GM21737 (cell line): Measurements from ENCODE around the gene CHMP4A.
A peak's percentile ranks its signal among the peaks of the same experiment; 100 is the strongest.

Experiments used
- ATAC-seq: cut with Tn5 transposase; IDR thresholded peaks from one replicate; pipeline ENCODE4 v1.9.1; 2021; ENCODE audit warnings: mild to moderate bottlenecking, moderate library complexity; ENCODE audit not compliant: unreplicated experiment

CHMP4A gene

DNA sequence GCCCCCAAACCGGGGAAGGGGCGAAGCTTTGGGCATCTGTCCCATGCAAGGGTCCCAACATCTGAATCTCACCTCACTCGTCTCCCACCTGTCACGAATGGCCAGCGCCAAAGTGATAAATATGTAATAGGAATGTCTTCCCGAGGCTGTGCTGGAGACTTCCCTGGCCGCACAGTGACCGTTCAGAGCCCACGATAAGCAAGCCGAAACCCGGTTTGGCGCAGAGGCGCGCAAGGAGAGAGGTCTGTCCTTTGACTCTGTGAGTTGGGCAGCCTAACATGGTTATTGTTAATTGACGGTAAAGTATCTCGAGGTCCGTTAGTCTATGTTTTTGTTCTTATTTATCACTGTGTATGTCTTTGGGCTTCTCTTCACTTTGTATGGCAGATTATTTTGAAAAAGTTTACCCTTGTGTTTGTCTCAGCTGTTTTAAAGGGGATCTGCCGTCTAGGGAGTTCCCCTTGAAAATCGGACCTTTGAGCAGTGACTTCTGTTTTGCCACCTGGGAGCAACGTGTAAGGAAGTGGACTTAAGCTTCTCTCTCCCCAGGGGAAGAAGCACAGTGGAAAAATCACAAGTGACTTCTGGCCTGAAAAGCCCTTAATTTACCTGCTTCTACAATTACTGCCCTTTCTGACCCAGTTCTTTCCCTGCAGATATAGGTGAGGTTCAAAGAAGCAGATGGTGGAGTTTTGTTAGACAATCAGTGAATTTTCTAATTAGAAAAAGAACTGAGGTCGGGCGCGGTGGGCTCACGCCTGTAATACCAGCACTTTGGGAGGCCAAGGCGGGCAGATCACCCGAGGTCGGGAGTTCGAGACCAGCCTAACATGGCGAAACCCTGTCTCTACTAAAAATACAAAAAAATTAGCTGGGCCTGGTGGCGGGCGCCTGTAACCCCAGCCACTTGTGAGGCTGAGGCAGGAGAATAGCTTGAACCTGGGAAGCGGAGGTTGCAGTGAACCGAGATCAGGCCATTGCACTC is 16.9 kb downstream of the CHMP4A start:
- ATAC-seq = no peak

DNA sequence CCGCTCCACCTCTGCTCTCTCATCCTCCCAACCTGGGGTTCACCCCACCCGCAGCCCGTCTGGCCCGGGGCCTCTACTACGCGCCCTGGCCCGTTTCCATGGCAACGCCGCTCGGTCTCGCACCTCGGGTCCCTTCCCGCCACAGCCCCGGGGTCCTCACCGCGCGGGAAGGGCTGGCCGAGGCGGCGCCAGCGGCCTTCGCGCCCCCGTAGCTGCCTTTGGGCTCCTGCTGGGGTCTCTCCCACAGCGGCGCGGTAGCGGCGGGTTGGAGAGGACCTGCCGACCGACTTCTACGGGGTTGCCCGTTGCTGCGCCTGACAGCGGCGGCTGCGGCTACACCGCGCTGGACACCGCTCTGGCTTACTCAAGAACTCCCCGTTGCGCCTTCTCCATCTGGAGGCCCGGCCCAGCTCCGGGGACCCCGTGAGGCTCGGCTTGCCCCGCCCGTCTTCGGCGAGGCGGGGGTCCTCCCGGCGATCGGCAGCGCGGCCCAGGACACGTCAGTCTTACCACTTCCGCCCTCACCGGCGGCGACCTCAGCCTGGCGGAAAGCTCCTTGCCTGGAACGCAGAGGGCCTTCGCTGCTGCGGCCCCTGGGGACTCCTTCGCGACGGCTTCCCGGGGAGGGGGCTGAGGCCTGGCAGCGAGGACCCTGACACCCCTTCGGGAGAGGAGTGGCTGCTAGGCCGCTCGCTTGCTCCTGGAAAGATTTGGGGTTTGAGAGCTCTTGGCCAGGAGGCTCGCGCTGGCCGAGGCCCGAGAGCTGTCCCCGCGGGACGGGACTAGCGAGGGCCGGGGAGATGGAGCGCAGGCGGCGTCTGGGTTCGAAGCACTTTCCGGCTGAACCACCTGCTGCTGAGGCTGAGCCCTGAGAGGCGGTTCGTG is 17.9 kb downstream of the CHMP4A start, which contains the start of gene TM9SF1:
Gene TM9SF1 (minus strand): TSS at position 256 of the 885 bp plus-strand sequence. CDS start 422 bp downstream, outside the sequence.
- peak; percentile 80 for ATAC-seq

DNA sequence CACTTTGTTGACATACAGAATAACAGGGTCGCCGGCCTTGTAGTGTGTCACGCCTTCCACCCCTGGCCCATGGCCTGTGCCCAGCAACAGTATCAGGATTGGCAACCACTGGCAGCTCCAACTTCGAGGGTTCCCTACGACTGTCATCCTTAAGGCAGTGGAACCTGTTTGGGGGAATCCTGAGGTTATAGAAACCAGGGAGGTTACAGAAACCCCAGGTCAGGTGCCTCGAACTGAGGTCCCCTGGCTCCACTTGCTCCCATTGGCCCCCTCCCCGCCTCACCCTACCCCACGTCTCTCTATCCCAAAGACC is 18.5 kb downstream of the CHMP4A start:
- ATAC-seq = no peak

DNA sequence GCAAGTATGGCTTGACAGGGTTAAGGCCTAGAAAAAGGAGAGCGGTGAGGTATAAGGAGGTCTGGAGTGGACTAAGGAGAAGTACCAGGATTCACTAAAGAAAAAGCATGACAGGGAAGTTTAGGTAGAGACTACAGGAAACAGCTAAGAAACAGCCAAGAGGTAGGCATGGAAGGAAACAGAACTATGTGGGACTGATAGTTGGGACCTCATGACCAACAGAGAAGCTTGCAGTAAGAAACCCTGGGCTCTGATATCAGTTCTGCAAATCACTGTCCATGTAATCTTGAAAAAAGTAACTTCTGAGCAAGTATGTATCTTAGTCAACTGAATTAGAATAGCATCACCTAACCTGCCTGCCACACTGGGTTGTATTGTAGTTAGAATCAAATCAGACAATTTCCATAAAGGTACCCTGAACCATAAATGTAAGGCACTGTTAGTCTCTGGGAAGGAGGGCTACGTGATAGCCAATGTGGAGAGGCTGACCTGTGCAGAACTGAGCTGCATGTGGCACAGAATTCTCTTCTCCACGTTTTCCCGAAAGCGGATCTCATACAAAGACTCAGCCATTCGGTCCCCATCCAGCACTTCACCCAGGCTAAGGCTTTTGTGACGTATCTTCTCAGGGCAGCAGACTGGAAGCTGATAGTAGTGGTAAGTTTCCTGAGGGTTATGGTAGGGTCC is 19.0 kb downstream of the CHMP4A start:
- ATAC-seq = no peak

DNA sequence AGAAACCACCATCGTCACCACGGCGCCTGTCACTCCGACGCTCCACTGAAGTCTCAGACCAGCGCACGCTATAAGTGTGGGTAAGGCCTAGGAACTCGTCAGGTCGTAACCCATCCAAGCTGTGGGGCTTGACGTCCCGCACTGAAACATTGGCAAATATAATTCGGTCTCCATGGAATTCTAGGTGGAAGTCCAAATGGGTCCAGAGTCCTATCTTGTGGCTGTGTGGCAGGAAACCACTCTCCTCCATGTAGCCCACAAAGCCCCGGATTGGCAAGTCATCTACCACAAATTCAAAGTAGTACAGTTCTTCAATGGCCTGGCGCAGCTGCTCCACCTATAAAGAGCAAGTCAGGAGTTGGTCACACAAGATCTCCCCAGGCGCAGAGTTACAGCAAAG is 20.4 kb downstream of the CHMP4A start:
- no peak for ATAC-seq

DNA sequence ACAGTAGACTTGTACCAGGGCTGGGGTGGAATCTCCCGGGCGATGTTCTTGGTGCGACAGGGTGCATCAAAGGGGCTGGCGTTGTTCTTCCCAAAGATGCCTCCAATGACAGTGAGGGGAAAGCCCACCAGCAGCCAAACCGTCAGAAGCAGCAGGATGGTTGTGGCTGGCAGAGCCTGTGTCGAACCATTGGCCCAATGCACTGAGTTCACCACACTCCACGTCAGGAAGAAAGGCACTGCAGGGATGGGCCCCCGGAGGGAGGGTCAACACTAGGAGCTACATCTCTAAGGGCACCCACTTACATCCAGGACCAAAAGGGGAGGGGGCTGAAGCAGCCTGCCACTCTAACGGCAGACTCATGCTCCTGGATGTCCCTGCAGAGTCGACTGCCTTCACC is 22.9 kb downstream of the CHMP4A start:
- ATAC-seq = no peak

DNA sequence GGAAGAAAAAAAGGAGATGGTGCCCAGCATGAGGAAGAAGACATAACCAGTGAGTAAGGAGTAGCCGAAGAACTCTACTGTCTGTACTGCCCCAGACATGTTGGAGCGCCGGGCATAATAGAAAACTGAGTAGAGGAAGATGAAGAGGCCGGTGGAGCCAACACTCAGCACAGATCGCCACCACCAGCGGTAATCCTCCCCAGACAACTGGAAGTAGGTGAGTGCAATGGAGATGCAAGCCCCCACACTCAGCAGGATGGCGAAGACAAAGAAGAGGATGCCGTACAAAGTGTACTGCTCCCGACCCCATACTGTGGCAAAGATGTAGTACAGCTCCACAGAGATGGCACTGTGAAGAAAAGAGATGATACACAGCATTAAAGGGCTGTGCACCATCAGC is 23.8 kb downstream of the CHMP4A start:
- ATAC-seq = no peak

DNA sequence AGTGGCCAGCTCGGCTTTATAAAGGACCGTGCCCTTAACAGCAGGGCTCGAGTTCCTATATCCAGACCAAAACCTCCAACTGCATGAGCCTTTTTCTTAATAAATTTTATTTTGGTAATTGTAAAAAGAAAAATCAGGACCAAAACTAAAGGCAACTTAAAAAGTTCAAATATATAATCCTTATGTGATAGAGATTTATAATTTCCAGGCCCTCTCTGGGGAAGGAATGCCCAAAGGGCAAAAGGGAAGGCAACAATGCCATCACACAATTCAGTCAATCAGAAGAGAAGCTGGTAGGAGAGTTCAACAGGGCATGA is 24.3 kb downstream of the CHMP4A start:
- no peak for ATAC-seq

DNA sequence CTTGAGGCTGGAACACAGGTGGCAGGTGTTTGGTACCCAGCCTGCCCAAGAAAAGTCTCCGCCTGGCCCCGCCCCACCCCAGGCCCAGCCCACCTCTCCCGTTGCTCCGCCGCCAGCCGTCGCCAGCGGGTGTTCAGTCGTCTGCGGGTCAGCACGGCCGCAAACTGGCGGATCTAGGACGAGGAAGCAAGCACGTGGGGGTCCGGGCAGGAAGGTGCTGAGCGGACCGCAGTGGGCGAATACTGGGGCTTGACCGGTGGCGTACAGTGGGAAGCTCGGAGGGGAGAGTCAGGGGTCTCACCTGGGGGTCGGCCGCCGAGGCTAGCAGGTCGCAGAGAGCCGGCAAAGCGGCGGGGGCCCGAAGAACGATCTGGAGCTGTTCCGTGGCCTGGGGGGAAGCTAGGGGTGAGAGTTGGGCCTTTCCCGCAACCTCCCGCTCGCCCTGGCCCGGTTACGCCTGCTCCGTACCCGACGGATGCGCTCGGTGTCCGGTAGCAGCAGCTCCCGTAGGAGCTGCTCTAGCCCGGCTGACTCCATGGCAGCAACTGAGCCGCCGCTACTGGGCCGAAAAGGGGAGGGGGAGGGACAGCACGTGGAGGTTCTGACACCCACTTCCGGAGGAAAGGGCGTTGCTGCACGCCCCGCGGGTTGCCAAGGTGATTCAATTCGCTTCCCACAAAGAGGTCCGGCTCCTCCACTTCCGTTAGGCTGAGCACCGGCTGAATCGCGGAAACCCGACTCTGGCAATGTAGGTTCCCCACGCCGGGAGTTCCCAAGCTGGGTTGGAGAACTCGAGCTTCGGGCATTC is 24.8 kb downstream of the CHMP4A start, which contains the start of gene IPO4:
Gene IPO4 (minus strand): TSS at position 566 of the 808 bp plus-strand sequence. CDS start 29 bp downstream, at position 537.
- ATAC-seq = peak; percentile 79

DNA sequence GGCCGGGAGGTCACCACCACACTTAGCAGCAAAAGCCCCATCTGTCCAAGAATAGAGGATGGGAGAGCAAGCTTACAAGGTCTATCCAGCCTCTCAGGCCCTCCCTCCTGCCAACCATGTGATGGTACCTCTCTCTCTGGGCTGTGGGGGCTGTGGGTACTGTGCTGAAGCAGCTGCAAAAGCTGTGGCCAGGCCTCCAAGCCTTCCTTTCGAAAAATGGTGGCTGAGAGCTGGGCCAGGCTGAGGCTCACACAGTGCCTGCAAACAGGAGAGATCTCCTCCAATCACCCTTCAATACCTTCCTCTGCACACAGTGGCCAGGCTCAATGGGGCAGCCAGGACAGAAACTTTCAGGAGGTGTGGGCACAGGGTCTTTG is 25.8 kb downstream of the CHMP4A start:
- no peak for ATAC-seq

DNA sequence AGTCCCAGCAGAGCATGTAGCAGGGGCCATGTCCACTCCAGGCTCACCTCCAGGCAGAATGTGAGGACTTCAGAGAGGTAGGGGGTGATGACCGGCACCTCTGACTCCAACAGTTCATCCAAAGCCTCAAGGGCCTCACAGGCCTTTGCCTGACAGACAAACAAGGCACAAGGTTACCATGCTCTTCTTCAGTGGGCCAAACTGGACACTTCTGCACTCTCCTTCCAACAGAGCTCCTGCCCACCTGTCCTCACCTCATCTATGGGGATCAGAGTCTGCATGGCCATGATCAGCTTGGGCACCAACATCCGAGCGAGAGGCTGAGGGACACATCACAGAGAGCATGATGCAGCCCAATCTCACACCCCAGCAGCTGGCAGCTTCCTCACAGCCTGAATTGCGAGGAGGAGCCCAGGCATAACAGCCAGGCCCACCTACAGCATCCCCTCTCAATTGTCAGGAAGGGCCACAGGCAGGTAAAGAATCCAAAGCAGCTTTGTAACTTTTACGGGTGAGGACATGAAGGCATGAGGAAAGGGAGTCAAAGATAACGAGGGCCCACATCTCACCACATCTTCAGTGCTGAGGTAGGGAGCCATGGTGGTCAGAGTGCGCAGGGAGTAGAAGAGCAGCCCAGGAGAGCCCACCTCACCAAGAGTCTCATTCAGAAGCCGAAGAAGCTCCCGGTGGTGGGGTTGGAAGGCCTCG is 26.3 kb downstream of the CHMP4A start:
- no peak for ATAC-seq

DNA sequence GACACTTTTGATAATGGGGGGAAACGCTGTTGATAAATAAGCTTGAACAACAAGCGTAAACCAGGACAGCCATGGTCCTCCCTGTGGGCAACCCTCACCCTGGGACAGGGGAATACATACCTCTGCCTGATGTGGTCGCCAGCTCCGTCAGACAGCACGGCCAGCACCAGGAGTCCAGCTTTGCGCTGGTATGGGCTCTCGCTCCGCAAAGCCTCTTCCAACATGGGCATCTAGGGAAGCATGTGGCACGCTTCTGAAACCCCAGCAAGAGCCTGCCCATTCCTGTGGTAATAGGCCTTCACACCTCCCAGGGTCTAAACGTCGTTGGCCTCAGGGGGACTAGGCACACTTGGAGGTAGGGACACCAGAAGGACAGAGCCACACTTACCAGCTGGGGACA is 27.5 kb downstream of the CHMP4A start:
- no peak for ATAC-seq

DNA sequence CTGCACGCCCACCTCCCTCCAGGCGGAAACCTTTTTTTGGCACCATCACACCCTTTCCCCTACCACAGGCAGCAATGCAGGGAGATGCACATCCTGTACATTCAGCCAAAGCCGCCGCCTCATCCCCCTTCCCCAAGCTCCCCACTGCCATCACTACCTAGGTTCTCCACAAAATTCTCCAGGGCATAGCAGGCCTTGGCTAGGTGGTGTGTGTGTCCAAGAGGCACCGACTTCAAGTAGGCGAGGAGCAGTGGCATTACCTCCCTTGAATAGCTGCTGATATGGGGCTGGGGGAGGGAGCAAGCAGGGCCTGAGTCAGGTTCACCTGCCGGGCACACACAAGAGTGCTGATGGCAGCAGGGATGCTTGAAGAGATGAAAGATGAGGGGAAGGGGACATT is 28.3 kb downstream of the CHMP4A start:
- ATAC-seq = no peak

DNA sequence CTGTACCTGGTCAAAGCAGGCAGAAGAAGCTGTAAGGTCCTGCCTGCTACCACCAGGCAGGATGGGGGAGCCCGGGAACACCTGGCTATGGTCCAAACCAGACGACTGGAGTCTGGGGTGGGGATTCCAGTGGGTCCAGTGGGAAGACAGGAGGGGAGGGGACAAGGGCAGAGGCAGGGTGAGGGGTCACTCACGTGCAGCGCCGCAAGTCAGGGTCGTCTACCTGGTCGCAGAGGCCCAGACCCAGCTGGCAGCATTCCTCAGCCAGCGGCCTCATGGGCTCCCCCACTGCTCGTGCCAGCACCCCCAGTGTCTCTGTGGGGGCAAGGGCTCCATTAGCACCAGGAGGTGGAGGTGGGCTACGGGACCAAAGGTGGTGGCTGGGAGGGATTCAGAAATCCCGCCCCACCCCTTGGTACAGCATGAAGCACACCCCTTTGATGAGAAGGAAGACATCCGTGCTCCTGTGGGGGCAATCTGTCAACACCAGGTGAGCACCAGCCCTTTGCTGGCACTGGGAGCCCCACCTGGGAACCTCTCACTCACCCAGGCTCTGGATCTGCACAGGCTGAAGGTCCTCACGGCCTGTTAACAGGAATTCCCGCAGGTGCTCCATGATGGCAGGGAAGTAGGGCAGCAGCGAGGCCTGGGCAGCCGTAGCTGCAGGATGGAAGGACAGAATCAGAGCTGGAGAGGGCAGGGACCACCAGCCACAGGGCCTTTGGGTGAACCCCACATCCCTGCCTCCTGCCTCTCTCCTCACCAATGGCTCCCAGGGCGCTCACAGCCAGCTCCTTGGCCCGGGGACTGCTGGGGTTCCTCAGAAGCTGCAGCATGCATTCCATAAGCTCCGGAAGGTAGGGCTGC is 29.0 kb downstream of the CHMP4A start:
- ATAC-seq = no peak

DNA sequence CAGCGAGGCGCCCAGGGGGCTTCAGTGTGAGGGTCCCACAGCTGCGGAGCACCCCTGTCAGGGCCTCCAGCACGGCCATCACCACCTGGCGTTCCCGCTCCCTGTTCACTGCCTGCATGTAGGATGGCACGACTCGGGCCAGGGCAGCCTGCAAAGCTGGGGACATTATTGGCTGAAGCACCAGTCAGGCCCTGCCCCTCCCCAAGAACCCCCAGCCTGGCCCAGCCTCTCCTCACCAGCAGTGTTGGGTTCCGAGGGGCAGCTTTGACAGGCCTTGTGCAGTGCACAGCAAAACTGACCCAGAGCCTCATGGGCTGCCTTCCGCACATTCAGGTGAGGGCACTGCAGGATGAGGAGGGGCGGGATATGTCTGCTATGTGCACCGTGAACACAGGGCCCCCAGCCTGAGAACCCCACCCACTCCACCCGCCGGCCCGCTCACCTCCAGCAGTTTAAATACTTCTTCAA is 30.2 kb downstream of the CHMP4A start:
- no peak for ATAC-seq

DNA sequence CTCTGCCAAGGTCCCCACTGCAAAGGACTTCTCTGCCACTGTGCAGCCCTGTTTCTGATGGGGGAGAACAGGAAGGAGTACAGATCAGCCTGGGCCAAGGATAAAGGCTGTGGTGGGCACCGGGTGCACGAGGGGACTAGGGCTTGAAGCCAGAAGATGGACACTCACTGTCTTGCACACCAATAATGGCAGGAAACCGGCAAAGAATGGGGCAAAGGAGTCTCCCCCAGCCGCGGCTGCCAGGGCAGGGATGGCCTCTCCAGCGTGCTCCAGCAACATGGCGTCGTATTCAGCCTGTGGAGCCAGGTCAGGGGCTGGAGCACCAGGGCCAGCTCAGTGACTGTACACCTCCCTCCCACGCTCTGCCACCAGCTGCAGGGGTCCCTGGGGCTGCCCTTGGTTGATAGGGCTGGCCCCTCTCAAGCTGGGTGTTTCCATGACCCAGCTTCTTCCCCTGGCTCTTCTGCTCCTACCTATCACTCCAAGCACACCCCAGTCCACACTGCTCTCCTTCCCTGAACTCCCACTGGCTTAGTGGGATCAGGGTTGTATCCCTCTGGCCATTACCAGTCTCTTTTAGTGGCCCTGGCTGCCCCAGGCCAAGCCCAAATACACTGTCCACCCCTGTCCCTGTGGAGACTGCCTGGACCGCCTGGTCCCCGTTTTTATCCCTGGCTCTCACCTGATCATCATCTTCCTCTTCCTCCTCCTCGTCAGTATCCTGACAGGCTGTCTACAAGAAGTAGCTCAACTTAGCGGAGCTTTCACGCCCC is 31.0 kb downstream of the CHMP4A start:
- ATAC-seq = no peak

DNA sequence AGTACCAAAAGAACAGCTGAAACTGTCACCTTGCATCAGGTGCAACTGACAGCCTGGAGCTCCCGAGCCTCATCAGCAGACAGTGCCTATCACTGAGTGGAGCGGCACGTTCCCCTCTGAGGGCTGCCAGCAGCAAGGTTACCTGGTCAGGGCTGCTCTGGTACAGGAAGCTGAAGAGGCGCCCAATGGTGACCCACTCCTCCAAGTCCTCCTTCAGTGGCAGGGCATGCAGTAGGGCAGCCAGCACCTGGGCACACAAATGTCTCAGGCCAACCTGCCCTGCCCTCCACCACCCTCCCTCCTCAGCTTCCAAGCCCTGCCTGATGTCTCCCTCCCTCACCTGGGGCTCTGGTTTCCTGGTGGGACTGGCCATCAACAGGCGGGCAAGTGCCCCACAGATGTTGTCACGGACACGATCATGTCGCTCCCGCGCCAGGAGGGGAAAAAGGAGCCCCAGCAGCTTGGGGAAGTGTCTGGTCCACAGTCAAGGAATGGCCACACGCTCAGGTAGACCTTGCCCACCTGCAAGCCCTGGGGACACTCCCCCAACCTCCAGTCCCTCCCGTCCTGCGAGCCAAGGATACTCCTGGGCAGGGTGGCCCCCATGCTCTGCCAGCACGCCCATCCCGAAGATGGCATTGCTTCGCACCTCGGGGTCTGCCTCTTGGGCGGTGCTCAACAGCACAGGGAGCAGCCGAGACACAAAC is 31.8 kb downstream of the CHMP4A start:
- ATAC-seq = no peak
